Lung (tissue), 12 donors: ENCODE results near the gene EDEM2. TPM values are rescaled to one million over a fixed set of nuclear protein-coding genes. Genes with fewer than 3 reads are reported as not detected.
A peak's percentile ranks its signal among the peaks of the same experiment; 100 is the strongest.

ENCODE experiments used
- ATAC-seq: fragments of 200-7000 bp; cut with Tn5 transposase; one replicate; pipeline ENCODE4 v1.9.1; 2020; ENCODE audit warnings: moderate number of reproducible peaks; ENCODE audit not compliant: insufficient read depth, low FRiP score
- DNase-seq, 3 donors: peaks; one replicate each; pipeline ENCODE4 v3.0.0-alpha.2; 2013 to 2017
- H3K27ac ChIP-seq, 2 donors: one replicate each; pipeline ENCODE4 v1.5.1; 2013; ENCODE audit warnings: mild to moderate bottlenecking in 2 of 2, moderate library complexity in 2 of 2, control low read depth in 1 of 2, inconsistent platforms in 1 of 2, low read depth in 1 of 2, low read length in 1 of 2
- H3K27me3 ChIP-seq, 3 donors: one replicate each; pipeline ENCODE4 v1.5.1; 2013; ENCODE audit warnings: low read length in 2 of 3; ENCODE audit not compliant: control insufficient read depth in 3 of 3, insufficient read depth in 3 of 3
- H3K36me3 ChIP-seq, 4 donors: one replicate each; pipeline ENCODE4 v1.5.1; 2013; ENCODE audit warnings: low read length in 4 of 4, mild to moderate bottlenecking in 1 of 4, moderate library complexity in 1 of 4; ENCODE audit not compliant: control insufficient read depth in 4 of 4, insufficient read depth in 4 of 4
- H3K4me1 ChIP-seq, 5 donors: one replicate each; pipeline ENCODE4 v1.5.1; 2013; ENCODE audit warnings: low read length in 5 of 5, mild to moderate bottlenecking in 2 of 5, moderate library complexity in 1 of 5; ENCODE audit not compliant: control insufficient read depth in 5 of 5, insufficient read depth in 5 of 5
- H3K4me3 ChIP-seq: one replicate; pipeline ENCODE4 v1.5.1; 2013; ENCODE audit warnings: mild to moderate bottlenecking, control low read depth, moderate library complexity
- H3K9ac ChIP-seq, 2 donors: one replicate each; pipeline ENCODE4 v1.5.1; 2013; ENCODE audit warnings: low read length in 2 of 2, control low read depth in 1 of 2; ENCODE audit not compliant: insufficient read depth in 1 of 2
- H3K9me3 ChIP-seq, 4 donors: one replicate each; pipeline ENCODE4 v1.5.1; 2013; ENCODE audit warnings: low read length in 3 of 4, mild to moderate bottlenecking in 1 of 4, moderate library complexity in 1 of 4; ENCODE audit not compliant: control insufficient read depth in 4 of 4, insufficient read depth in 3 of 4
- CTCF ChIP-seq: IDR thresholded peaks from 2 replicates; pipeline ENCODE4 v1.5.1; 2012; ENCODE audit warnings: mild to moderate bottlenecking; ENCODE audit errors: control extremely low read depth, extremely low read depth
- WGBS, 2 donors: extraction: QIAGEN DNeasy Blood & Tissue Kit; methylation state at CpG; one replicate each; pipeline ENCODE4 v1.1.7; 2013; 5-methylcytosine and 5-hydroxymethylcytosine counted together
- polyA plus RNA-seq, 2 donors: library from polyadenylated mRNA; stranded (reverse); fragments of 200-250 nt; gene quantifications; one replicate each; pipeline ENCODE4 v1.2.1, GENCODE V29; 2013
- total RNA-seq, 2 donors: library from RNA; depleted of rRNA in 1 of 2; stranded (reverse); fragments of >200 nt in 1 of 2; gene quantifications; one replicate each; pipeline ENCODE4 v1.2.1, GENCODE V29; 2014 to 2021
- donor health status: control.
- donor health status: control.
- donor health status: Bipolar disorder and iron deficiency.
- donor health status: healthy.
- donor health status: DM: yes; HTN: yes; CAD: no.

EDEM2 gene
- total and polyA plus RNA-seq, 4 donors: 19.4 to 51.6 (median 34.2) TPM

DNA sequence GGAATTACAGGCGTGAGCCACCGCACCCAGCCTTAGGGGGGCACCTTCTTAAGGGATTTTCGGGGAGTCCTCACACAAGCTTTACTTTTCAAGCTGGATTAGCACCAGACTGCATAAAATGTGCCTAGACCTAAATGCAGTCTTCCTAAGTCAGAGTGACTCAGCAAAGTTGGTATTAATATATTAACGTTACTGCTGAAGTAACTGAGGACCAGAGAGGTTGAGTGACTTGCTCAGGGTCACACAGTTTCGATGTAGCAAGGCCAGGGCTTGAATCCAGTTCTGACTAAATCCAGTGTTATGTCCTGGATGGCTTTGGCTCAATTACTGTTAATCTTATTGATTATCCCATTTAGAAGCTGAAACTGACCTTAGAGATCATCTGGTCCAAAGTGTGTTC lies 13.4 kb downstream of the EDEM2 start:
- no peak for TF ChIP-seq CTCF
- DNase-seq (no peak), ATAC-seq (no peak)
- peaks cover 11 to 47% (median 19%) of the 10 kb centered on the region in 4 donors for H3K36me3 ChIP-seq
- no peak overlapping the region for H3K4me3 ChIP-seq
- no peak overlapping the region for H3K27ac ChIP-seq
- H3K4me1 ChIP-seq: no peaks in the 10 kb centered on the region
- WGBS, 2 donors: 85 to 92% methylated on average over 5 of the region's 5 CpGs
- H3K9ac ChIP-seq: no peak overlapping the region
- H3K27me3 ChIP-seq: no peaks in the 10 kb centered on the region
- H3K9me3 ChIP-seq: peaks cover 0 to 2% (median 0%) of the 10 kb centered on the region in 4 donors

DNA sequence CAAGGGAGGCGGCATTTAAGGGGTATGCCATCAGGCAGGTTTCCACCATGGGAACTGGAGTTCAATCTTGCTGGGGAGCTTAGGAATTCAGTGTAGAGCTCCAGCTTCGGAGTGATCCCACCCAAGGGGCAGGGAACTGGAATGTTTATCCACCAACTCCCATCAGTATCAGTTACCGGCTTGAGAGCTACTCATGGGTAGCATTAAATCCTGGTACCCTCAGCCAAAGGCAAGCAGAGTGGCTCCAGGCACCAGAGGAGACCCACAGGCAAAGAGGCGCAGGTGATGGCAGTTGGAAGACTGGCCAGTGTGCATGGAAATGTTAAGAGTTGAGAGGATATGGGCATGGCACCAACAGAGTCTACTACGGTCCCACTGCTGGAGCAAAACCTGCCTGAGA lies 14.1 kb downstream of the EDEM2 start:
- WGBS, 2 donors: 93 to 95% methylated on average over 5 of the region's 5 CpGs
- peaks cover 8 to 47% (median 19%) of the 10 kb centered on the region in 4 donors for H3K36me3 ChIP-seq
- ATAC-seq (no peak), DNase-seq (no peak)
- H3K4me1 ChIP-seq: no peaks in the 10 kb centered on the region
- H3K9ac ChIP-seq: no peak overlapping the region
- H3K4me3 ChIP-seq: no peak overlapping the region
- H3K9me3 ChIP-seq: peaks cover 0 to 2% (median 0%) of the 10 kb centered on the region in 4 donors
- TF ChIP-seq CTCF: no peak
- H3K27me3 ChIP-seq: no peaks in the 10 kb centered on the region
- H3K27ac ChIP-seq: no peak overlapping the region

- ATAC-seq: no peak
- H3K9ac ChIP-seq: no peak overlapping the region
- peaks cover 7 to 39% (median 18%) of the 10 kb centered on the region in 4 donors for H3K36me3 ChIP-seq
- H3K4me3 ChIP-seq: no peak overlapping the region
- no peaks in the 10 kb centered on the region for H3K9me3 ChIP-seq
- no peak overlapping the region for H3K27ac ChIP-seq
- WGBS, 2 donors: 86 to 88% methylated on average over 4 of the region's 4 CpGs
- H3K27me3 ChIP-seq: no peaks in the 10 kb centered on the region
- no peaks in the 10 kb centered on the region for H3K4me1 ChIP-seq
- peak in 1 of 3 donors; percentile 39 for DNase-seq
- no peak for TF ChIP-seq CTCF
Measured at GRCh38 chr20:35131934-35132333, 15.2 kb downstream of the EDEM2 start.

DNA sequence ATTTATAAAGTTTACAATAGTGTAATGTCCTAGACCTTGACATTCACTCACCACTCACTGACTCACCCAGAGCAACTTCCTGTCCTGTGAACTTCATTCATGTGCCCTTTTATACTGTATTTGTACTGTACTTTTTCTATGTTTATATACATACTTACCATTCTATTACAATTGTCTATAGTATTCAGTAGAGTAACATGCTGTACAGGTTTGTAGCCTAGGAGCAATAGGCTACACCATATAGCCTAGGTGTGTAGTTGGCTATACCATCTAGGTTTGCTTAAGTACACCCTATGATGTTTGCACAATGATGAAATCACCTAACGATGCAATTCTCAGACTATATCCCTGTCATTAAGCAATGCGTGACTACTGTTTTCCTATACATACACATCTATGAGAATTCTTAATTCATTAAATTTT lies 17.5 kb downstream of the EDEM2 start:
- Histone ChIP-seq H3K9ac (no peak overlapping the region), H3K9me3 (no peaks in the 10 kb centered on the region), H3K36me3 (peaks cover 8 to 35% (median 16%) of the 10 kb centered on the region in 4 donors), H3K27me3 (no peaks in the 10 kb centered on the region), H3K4me1 (no peaks in the 10 kb centered on the region), H3K4me3 (no peak overlapping the region), H3K27ac (no peak overlapping the region)
- WGBS, 2 donors: 38 to 68% methylated on average over 2 of the region's 2 CpGs
- ATAC-seq (no peak), DNase-seq (no peak)
- no peak for TF ChIP-seq CTCF
